ENCODE results near the gene LILRB5.
"Not testable (repeated sequence)": the region's sequence is repeated elsewhere in the genome, so short reads cannot be mapped to it uniquely, and the experiment has no call there.

Gene LILRB5

GRCh38 chr19:54274516-54274915 lies 17.4 kb upstream of the LILRB5 start:
- DNase-seq = not testable (repeated sequence)

- no peak for DNase-seq
Measured at GRCh38 chr19:54273821-54274220, 16.7 kb upstream of the LILRB5 start.

- DNase-seq = not testable (repeated sequence)
Measured at GRCh38 chr19:54272181-54272580, 15.1 kb upstream of the LILRB5 start.

- not testable (repeated sequence) for DNase-seq
Measured at GRCh38 chr19:54271587-54271986, 14.5 kb upstream of the LILRB5 start.

GRCh38 chr19:54271106-54271505 lies 14.0 kb upstream of the LILRB5 start:
- no peak for DNase-seq

- DNase-seq = no peak
Measured at GRCh38 chr19:54268936-54269335, 11.9 kb upstream of the LILRB5 start.

- DNase-seq = peak; percentile 64
Measured at GRCh38 chr19:54266133-54266532, 9.1 kb upstream of the LILRB5 start.

GRCh38 chr19:54262470-54262869 lies 5.4 kb upstream of the LILRB5 start:
- no peak for DNase-seq

GRCh38 chr19:54262066-54262465 lies 5.0 kb upstream of the LILRB5 start:
- DNase-seq = no peak

GRCh38 chr19:54256250-54257115 lies 590 bp downstream of the LILRB5 start:
- DNase-seq = no peak

- no peak for DNase-seq
Measured at GRCh38 chr19:54255105-54255775, 1.8 kb downstream of the LILRB5 start.

GRCh38 chr19:54254195-54254906 lies 2.7 kb downstream of the LILRB5 start:
- no peak for DNase-seq

GRCh38 chr19:54253331-54254194 lies 3.5 kb downstream of the LILRB5 start:
- DNase-seq = no peak

GRCh38 chr19:54252845-54253244 lies 4.2 kb downstream of the LILRB5 start:
- no peak for DNase-seq

- DNase-seq = no peak
Measured at GRCh38 chr19:54252243-54252642, 4.8 kb downstream of the LILRB5 start.

- DNase-seq = no peak
Measured at GRCh38 chr19:54248016-54248601, 9.0 kb downstream of the LILRB5 start.

- no peak for DNase-seq
Measured at GRCh38 chr19:54247106-54247930, 9.8 kb downstream of the LILRB5 start.

GRCh38 chr19:54245936-54246335 lies 11.1 kb downstream of the LILRB5 start:
- no peak for DNase-seq

- DNase-seq = not testable (repeated sequence)
Measured at GRCh38 chr19:54243809-54244208, 13.3 kb downstream of the LILRB5 start.

GRCh38 chr19:54242646-54243045 lies 14.4 kb downstream of the LILRB5 start, which contains the start of gene LILRA6:
Gene LILRA6 (minus strand): TSS chr19:54242790.
- DNase-seq = not testable (repeated sequence)

GRCh38 chr19:54242234-54242633 lies 14.8 kb downstream of the LILRB5 start:
- not testable (repeated sequence) for DNase-seq

Data from activated CD4-positive, CD25-positive, alpha-beta regulatory T cell treated with anti-CD3 and anti-CD28 coated beads, Interleukin-2, amount 50 U/mL, for 72 hours (primary cell).